NCI-H2107 (cell line): ENCODE results near the gene ZEB1.
A peak's percentile ranks its signal among the peaks of the same experiment; 100 is the strongest.

Source experiments
- DNase-seq: peaks from one replicate; lab custom pipeline; 2025; lab: John Stamatoyannopoulos, UW

Gene ZEB1

DNA sequence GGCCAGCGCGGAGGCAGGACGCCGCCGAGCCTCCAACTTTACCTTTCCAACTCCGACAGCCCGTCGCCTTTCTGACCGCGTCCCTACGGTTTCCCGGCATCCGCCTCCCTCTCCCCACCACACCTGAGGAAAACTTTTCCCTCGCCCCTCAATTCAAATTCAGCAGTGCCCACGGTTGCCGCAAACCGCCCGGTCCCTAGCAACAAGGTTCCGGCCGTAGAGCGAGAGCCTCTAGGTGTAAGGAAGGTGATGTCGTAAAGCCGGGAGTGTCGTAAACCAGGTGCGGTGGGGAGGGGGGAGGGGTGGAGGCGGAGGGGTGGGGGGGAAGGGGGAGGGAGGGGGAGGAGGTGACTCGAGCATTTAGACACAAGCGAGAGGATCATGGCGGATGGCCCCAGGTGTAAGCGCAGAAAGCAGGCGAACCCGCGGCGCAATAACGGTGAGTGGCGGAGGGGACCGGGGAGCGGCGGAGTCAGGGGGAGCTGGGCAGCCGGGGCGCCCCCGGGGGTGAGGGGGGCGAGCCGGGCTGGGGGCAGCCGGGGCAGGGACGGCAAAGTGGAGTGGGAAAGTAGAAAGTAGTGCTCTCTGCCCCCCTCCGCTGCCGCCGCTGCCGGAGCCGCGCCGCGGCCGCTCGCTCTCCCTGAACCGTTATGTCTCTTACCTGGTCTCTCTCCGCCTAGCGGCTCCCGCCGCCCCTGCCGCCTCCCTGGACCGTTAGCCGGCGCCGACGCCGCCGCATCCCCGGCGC, at the start of gene ZEB1:
TSS of gene ZEB1 (plus strand) at position 363 of the 748 bp plus-strand sequence. CDS start at position 382, 19 bp downstream.
- DNase-seq, result peak; percentile 69

DNA sequence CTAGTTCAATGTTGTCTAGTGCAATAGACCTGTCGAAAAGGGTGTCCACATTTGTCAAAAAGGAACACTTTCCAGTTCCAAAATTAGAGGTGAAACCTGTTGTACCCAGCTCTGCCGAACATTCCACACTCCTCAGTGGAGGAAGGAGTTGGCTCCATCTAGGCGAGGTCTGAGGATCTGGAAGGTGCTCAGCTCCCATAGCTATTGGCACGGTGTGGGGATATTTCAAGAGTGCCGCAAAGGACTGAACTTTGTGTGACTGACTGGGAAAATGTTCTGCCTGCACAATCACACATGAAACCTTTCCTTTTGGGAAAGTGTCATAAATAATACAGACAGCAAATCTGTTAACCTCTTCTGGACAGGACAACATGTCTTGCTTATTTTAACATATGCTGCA, 48.1 kb upstream of the ZEB1 start:
- no peak for DNase-seq

GRCh38 chr10:31272841-31273240, 46.2 kb upstream of the ZEB1 start:
- DNase-seq, result no peak

- DNase-seq, result no peak
Measured at GRCh38 chr10:31273789-31274188, 45.2 kb upstream of the ZEB1 start.

DNA sequence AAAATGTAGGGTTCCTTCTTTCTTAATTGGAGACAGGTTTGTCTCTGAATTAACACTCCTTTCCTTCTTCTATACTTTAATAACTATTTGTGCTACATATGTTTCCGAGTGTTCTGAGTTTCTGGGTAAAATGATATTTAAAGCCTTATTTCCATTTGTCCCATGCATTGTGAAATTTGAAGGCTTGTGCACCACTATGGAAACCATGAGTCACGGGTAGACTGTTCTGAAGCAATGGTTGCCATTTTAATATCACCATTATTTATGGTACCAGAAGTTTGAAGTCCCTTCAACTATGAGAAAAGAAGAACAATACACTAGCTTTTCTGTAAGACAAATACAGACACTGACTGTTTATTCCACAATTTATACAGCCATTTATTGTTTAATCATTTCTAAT, 44.7 kb upstream of the ZEB1 start:
- DNase-seq, result no peak

DNA sequence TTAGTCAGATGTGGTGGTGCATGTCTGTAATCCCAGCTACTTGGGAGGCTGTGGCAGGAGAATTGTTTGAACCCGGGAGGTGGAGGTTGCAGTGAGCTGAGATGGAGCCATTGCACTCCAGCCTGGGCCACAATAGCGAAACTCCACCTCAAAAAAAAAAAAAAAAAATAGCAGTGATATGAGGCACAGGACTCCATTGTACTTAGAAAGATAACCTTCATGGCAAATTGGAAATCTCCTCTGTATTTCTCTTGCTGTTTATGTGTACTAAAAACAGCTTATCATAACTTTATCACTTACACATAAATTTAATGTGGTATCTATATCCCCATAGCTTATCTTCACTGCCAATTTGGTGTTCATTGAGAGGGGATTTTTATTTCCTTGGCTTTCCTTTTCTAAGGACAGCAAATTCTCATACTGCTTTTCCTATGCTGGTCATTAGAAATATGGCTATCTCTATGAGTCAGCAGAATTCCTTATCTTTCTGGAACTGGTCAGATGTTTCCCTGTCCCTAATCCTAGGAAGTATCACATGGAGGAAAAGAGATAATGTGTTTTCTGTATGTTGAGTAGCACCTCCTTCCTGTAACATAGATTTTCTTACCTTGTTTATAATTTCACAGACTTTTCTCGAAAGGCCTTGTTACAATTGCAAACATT, 40.6 kb upstream of the ZEB1 start:
- no peak for DNase-seq

GRCh38 chr10:31280972-31281371, 38.0 kb upstream of the ZEB1 start:
- DNase-seq, result no peak

DNA sequence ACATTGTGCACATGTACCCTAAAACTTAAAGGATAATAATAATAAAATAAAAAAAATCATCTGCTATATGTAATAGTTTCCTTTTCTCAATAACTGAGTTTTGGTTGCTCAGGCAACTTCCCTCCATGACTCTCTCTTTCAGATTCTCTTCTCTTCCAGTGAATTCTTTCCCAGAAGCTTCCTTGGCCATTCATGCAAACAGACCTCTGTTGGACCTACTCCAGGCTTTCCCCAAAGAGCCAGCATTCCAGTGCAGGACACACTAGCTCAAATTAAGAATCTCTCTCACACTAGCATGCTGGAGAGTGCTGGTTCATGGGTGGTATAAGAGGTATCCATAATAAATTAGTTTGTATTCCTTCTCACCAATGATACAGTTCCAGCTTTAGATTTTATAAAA, 31.0 kb upstream of the ZEB1 start:
- no peak for DNase-seq

DNA sequence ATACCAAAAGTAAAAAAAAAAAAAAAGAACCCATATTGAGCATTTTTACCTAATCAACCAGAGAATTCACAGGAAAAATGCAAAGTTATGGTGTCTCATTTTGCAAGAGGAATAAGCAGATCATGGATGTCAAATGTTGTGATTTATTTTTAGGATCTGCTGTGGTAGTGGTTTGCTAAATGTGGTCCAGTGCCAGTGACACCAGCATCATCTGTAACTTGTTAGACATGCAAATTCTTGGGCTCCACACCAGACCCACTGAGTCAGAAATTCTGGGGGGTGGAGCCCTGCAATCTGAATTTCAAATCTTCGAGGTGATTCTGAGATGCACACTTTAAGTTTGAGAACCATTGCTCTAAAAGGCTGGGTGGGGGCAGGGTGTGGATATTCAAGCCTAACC, 30.1 kb upstream of the ZEB1 start:
- DNase-seq, result no peak

DNA sequence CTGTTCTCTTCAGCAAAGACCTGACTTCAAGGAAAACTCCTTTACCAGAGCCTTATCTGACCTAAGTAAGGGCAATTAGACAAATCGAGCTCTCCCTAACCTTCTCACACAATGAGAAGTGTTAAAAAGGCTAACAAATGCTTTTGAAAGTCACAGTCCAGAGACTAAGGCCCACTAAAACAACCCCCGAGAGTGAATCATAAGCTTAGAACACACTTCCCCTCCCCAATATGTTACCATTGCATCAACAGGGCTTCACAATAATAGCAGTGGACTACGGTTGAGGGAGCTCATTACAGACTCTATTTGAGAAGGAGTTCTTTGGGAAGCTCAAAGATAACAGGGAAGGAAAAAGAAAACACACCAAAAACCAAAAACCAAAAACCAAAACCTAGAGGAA, 28.6 kb upstream of the ZEB1 start:
- DNase-seq, result no peak

DNA sequence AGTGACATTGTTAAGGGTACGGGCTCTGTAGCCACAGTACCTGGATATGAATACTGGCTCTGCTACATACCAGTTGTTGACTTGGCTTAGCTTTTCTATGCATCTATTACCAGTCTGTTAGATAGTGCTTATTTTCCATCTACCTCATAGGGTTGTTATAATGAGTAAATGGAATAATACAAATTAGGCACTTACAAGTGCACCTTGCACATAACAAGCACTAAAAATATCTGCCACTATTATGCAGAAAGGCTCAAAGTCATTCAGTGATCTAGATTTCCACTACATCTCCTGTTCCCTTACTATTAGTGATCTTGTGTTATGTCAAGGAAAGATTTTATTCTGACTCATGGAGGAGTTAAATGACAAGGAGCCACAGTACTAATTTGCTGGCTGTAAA, 27.9 kb upstream of the ZEB1 start:
- DNase-seq, result no peak

DNA sequence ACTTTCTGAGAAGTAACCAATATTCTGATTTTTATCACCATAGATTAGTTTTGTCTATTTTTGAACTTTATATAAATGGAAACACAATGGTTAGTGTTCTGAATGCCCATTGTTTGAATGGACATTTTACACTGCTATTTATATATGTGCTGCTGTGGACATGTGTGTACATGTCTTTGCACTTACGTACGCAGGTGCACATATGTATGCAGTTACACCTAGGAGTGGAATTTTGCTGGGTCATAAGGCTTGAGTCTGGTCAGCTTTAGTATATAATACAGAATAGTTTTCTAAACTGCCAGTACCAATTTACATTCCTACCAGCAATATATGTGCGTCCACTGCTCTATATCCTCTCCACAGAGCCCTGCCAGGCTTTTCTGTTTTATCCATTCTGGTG, 24.5 kb upstream of the ZEB1 start:
- DNase-seq, result no peak

DNA sequence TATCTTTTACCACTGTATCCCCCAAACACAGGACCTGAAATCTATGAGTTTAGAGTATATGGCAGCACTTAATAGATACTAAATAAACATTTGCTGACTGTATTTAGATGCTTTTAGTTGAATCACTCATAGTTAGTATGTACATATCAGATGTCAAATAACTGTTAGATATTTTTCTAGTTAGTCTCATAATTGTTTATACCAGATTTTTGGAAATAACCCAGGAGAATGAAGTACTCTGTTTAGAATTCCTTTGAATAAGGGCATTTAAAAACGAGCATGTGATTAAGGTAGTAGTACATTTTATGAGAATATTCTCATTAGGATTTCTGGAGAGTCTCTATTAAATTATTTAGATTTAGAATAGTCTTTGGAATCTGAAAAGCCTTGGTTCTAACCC, 22.3 kb upstream of the ZEB1 start:
- no peak for DNase-seq

DNA sequence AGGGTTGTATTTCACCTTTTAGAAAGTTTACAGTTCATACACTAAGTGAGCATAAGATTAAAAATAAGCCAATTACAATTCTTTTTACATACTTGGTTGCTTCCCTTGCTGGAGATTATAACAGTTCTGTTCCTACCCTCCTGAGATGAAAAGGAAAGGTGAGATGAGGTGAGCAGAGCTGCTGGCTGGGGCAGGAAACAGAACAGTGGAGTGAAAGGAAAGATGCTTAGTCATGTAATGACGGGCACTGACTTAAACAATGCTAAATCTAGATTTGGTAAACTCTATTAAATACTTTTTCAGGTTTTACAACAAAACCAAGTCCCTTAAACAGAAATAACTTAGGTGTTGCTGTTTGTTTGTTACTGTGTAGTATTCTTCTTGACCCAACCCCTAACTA, 19.9 kb upstream of the ZEB1 start:
- DNase-seq, result no peak

DNA sequence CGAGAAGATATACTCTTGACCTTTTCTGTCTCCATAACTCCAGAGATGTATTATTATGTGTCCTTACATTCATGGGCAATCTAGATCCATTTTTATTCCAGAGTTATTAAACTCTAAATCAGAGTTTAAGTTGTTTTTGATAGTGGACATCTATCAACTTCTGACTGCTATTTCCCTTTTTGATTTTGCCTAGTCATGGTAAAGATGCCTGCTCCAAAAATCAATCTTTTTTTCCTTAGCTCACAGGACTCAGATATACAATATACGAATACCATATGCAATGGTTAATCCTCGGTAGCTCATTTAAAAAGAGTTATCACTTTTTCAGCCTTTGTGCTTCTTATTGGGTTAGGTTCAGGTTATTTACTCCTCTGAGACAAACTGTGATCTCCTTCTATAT, 15.8 kb upstream of the ZEB1 start:
- DNase-seq, result no peak

DNA sequence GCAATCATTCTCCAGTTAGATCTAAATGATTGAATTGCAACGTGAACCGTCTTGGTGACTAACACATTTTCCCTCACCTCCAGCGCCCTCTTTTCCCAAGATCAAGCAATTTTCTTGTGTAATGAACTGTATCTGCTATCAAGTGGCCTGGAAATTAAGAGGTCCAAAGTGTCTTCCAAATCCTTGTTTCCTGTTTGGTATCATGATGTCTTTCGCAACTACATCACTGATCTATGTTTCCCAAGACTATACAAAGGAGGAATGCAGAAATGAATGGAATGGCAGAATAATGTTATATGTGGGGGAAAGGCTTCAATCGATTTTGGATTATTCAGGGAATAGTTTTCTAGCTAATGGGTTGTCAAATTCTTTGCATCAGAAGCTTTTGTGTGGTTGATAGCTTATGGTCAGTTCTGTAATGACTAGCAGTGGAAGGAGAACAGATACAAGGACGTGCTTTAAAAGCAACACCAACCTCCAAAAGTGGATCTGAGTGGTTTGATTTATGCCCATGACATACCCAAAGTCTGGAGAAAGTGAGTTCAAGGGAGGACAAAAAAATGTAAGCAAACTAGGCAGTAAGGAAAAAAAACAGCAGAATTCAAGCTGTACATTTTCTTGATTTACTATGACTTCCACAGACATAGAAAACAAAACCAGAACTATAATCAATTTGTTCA, 14.6 kb upstream of the ZEB1 start:
- DNase-seq, result no peak

DNA sequence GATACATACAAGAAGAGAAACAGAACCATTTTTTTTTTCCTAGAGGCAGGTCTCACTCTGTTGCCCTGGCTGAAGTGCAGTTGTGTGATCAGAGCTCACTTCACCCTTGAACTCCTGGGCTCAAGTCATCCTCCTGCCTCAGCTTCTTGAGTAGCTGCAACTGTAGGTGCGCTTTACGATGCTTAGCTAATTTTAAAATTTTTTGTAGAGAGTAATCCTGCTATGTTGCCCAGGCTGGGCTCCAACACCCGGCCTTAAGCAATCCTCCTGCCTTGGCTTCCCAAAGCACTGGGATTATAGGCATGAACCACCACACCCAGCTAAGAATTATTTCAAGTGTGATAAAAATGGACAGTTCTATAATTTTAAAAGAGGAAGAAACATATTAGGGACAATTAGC, 5.6 kb upstream of the ZEB1 start:
- DNase-seq, result no peak

GRCh38 chr10:31314256-31315150, 4.5 kb upstream of the ZEB1 start:
- no peak for DNase-seq

- DNase-seq, result no peak
Measured at GRCh38 chr10:31315453-31315852, 3.6 kb upstream of the ZEB1 start.

DNA sequence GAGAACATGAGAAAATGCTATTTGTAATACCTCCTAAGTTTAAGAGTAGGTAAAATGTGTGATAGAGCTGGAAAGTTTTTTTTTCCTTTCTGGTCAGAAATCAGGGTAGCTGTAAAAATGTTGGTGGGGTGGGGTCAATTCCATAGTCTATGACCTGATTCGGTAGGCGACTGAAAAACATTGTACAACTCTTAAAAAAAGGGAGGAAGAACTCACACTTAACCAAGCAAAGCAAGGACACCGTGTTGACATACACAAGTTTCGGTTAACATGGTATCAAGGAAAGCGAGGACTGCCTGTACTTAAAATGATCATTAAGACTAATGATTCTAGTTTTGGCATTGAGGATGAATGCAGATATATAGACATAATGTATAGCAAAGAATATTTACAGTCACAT, 1.8 kb upstream of the ZEB1 start:
- no peak for DNase-seq

DNA sequence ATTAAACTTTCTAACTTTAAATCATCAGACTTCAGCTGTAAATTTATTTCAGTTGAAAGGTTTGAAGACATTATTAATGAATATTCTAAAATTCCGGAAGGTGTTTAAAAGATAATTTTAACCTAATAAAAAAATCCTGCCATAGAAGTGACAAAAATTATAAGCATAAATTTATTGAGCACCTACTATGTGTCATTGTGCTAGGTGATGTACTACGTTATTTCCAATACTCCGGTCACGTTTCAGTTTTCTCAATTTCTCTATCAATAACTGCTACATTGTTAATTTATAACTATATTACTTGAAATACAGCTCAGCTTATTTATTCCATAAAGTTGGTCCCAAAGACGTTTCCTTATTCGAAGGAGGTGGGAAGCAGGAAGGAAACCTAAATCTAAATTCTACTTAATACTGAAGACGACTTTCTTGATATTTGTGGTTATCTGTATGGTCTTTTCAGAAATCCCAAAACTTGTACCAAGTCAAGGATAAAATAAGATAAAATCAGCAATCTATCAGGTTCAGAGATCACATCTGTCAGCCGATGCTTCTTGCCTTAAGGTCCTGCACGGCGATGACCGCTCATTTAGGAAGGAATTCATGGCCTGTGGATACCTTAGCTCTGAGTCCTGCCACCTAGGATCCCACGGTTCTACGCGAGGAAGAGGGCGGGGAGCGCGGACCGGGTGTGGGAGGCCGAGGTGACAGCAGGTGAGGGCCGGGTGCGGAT, 1.2 kb upstream of the ZEB1 start:
- DNase-seq, result no peak
